HG03039 (cell line): ENCODE results near the gene TRAF4.
A peak's percentile ranks its signal among the peaks of the same experiment; 100 is the strongest.
"Not testable (repeated sequence)": the region's sequence is repeated elsewhere in the genome, so short reads cannot be mapped to it uniquely, and the experiment has no call there.

Experiments
- ATAC-seq: cut with Tn5 transposase; IDR thresholded peaks from one replicate; pipeline ENCODE4 v1.9.1; 2021; ENCODE audit warnings: mild to moderate bottlenecking, moderate library complexity; ENCODE audit not compliant: unreplicated experiment

TRAF4 gene

DNA sequence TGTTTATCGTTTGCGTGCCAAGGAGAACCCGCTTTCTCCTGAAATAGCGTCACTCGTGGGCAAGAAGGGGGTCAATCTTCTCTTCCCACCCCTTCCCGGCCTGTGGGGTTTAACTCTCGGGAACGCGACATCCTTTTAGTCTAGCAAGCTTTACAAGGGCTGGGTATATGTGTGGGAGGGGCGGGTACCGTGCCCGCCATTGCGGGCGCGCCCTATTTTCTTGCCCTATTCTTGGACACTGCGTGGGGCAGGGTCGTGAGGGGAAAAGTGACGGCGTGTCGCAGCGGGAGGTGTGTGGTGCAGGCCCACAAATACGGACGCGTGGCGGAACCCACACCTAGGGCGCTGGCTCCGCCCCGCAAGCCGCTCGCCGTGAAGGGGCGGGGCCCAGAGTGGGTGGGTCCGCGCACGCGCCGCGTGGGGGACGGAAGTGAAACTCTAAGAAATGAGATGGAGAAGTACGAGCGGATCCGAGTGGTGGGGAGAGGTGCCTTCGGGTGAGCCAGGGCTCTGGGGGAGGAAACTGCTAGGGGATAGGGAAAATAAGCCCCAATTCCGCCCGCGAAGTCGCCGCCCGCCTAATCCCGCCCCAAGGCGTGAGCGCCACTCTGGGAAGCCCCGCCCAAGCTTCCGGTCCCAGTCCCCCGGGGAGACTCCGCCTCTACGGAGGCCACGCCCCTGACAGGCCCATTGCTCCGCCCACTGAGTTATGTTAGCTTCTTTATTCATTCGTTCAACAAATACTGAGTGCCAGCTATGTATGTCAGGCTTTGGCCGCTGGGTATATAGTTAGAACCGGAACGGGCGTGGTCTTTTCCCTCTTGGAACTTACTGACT is 15.2 kb upstream of the TRAF4 start, which contains the start of gene NEK8:
TSS of gene NEK8 (plus strand) at position 425 of the 837 bp plus-strand sequence. CDS start at position 451, 26 bp downstream.
- ATAC-seq = peak; percentile 32

GRCh38 chr17:28729950-28730330 is 13.9 kb upstream of the TRAF4 start:
- ATAC-seq = no peak

- no peak for ATAC-seq
These were observed 10.5 kb upstream of the TRAF4 start for GRCh38 chr17:28733346-28733745.

DNA sequence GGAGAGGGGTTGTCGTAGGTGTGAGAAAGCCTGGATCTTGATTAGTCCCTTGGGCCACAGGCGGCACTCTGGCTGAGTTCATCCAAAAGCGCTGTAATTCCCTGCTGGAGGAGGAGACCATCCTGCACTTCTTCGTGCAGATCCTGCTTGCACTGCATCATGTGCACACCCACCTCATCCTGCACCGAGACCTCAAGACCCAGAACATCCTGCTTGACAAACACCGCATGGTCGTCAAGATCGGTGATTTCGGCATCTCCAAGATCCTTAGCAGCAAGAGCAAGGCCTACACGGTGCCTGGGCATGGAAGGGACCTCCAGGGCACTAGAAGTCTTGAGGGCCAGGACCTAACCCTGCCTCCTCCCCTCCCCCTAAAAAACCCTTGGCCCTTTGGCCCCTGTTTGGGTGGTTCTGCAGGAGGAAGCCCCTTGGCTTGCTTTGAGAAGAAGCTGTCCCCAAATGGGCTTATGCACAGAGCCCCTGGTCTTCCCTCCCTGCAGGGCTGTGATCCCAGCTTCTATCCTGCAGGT is 9.0 kb upstream of the TRAF4 start:
- no peak for ATAC-seq

GRCh38 chr17:28735242-28735722 is 8.5 kb upstream of the TRAF4 start:
- no peak for ATAC-seq

GRCh38 chr17:28735913-28736769 is 7.7 kb upstream of the TRAF4 start:
- not testable (repeated sequence) for ATAC-seq

GRCh38 chr17:28737316-28737715 is 6.5 kb upstream of the TRAF4 start:
- ATAC-seq = no peak

- ATAC-seq = peak; percentile 44
These were observed 5.8 kb upstream of the TRAF4 start for GRCh38 chr17:28737770-28738679.

DNA sequence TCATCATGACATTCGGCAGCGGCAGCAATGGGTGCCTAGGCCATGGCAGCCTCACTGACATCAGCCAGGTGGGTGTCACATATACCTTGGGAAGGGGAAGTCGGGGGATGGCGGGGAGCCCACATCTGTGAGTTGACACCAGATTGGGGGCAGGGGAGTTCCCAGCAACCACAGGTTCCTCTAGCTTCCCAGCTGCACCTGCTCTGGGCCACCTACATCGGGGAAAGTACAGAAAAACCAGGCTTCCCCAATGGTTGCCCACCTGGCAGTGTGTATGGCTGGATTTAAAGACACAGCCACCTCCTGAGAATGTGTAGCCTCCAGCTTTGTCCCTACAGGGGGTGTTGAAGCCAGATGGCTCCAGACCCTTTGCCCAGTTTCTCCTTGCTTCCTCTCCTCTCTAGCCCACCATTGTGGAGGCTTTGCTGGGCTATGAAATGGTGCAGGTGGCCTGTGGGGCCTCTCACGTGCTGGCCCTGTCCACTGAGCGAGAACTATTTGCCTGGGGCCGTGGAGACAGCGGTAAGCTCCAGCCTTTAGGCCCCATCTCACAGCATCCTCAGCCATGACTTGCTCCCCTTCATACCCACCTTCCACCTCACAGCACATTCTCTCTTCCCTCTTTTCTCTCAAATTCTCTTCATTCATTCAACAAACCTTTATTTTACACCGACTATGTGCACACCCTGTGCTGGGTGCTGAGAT is 5.0 kb upstream of the TRAF4 start:
- no peak for ATAC-seq

GRCh38 chr17:28740406-28741357 is 3.1 kb upstream of the TRAF4 start:
- no peak for ATAC-seq

DNA sequence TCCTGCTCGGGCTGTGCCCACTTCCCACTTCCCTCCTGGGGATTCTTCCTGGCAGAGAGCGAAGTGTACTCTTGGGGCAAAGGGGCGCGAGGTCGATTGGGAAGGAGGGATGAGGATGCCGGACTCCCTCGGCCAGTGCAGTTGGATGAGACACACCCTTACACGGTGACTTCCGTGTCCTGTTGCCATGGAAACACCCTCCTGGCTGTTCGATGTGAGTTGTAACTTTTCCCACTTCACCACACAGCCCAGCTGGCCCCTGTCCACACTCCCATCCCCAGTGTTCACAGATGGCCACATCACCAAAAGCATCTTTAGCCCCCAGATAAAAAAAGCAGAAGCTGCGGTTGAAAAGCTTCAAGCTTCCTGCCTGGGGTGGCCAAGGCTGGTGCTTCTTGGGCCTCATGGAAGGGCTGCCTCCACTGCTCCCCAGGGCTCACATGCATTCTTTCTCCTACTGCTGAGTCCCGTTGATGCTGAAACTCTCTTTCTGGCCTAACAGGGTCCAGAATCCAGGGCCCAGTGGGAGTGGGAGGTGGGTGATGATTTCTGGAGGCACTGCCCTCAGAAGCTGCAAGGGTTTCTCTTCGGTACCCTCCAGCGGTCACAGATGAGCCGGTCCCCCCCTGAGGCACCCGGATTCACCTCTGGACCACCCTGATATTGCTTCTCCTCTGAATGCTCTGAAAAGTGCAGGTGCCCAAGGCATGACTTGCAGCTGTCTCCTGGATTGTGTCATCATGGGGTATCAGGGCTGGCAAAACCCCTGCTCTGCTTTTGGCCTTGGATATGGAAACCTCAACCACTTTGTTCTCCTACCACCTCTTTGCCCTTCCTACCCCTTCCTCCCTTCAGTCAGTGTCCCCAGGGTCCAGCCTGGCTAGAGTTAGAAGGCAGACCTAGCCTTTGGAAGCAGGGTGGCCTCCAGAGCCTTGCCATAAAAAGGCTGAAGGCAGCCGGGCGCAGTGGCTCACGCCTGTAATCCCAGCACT is 2.2 kb upstream of the TRAF4 start:
- no peak for ATAC-seq

DNA sequence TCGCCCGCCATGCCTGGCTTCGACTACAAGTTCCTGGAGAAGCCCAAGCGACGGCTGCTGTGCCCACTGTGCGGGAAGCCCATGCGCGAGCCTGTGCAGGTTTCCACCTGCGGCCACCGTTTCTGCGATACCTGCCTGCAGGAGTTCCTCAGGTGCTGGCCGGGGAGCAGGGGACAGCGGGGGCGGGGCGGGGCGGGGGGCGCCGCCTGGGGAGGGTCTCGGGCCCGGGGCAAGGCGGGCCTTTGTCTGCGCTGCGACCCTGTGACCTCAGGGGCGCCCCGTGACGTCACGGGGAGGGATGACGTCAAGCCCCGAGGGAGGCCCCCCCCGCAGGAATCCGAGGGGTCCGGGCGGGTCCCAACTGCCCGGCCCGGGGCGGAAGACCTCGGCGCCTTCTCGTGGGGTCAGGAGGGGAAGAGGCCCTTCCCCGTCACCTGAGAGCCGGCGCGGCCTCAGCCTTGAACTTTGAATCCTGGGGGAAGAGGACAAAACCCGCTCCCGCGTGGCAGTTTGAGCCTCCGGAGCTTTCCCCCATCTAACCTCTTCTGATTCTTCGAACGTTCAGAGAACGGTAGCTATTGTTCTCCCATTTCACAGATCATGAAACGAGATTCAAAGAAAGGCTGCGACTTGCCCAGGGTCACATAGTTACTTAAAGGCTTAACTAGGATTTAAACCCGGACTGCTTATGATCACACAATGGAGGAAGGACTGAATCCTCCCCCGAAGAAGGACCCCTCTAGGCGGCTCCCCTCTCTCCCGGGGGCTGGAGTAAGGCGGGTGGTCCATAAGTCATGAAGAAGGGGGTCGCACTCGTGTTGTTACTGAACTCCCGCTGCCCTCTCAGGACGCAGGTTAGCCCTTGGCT is 527 bp downstream of the TRAF4 start:
- ATAC-seq = peak; percentile 17

GRCh38 chr17:28744972-28745785 is 1.4 kb downstream of the TRAF4 start:
- no peak for ATAC-seq

DNA sequence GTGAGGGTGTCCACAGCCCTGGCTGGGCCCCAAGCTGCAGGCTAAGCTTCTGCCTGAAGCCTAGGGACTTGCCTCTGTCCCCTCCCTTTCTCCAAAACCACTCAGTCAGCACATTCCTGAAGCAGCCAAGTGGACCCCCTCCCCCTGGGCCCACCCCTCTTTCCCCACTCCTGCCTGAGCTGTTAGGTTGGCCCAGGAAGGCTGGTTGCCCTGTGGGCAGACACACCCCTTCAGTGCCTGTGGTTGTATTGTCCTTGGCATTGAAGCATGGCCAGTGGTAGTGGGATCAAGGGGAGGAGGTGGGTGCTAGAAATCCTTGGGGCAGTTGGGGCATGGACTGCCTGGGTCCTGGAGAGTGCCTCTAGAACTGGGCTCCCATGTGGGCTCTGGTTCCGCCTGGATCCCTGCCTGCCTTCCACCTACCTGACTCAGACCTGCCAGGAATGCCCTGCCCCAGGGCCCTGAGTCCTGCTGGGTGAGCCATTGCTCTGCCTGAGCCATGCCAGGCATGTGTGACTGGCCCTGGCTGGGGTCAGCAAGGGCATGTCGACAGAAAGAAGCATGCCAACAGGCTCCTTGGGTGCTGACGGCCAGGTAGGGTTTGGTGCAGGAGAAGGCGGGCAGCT is 2.1 kb downstream of the TRAF4 start:
- ATAC-seq = no peak

DNA sequence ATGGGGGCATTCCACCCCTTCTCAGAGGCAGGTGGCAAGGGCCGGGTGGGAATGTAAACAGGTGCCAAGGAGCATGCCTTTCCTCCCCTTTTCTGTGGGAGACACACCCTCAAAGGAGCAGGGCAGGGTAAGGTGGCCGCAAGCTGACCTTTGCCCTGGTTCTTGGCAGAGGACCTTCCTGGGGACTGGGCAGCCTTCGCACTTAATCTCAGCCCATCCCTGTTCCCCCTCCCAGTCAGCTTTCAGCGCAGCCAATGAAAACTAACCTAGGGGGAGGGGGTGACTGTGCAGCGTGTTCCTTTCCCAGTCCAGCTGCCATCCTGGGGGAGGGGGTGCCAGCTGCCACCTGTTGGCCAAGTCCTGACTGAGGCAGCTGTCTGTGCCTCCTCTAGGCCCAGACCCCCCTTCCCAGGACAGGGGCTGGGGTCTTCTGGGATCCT is 2.8 kb downstream of the TRAF4 start:
- no peak for ATAC-seq
